GDM1 (cell line): ENCODE measurements around the gene CERK.
"Not testable (repeated sequence)": the region's sequence is repeated elsewhere in the genome, so short reads cannot be mapped to it uniquely, and the experiment has no call there.

Experiments
- DNase-seq: peaks from one replicate; lab custom pipeline; 2025; lab: John Stamatoyannopoulos, UW

The CERK gene

DNA sequence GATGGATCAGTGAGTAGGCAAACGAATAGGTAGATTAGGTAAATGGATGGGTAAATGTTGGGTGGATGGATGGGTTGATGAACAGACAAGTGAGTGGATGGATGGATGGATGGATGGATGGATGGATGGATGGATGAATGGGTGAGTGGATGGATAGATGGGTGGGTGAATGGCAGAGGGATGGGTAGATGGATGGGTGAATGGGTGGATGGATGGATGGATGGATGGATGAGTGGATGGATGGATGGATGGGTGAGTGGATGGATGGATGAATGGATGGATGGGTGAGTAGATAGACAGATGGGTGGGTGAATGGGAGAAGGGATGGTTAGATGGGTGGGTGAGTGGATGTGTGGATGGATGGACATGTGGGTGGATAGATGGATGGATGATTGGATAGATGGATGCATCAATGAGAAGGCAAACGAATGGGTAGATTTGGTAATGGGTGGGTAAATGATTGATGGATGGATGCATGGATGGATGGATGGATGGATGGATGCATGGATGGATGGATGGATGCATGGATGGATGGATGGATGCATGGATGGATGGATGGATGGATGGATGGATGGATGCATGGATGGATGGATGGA is 89.7 kb downstream of the CERK start:
- not testable (repeated sequence) for DNase-seq

GRCh38 chr22:46646531-46647215 is 91.4 kb downstream of the CERK start:
- no peak for DNase-seq

DNA sequence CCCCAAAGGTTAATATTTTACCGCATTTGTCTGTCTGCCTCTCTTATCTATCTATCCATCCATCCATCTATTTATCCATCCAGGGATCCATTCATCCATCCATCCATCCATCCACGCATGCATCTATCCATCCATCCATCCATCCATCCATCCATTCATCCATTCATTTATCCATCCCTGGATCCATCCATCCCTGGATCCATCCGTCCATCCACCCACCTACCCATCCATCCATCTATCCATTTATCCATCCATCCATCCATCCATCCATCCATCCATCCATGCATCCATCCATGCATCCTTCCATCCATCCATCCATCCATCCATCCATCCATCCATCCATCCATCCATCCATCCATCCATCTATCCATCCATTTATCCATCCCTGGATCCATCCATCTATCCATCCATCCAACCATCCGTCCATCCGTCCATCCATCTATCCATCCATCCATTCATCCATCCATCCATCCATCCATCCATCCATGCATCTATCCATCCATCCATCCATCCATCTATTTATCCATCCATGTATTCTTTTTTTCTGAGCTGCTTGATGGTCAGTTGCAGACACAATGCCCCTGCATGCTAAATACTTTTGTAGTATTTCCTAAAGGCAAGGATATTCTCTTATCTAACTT is 95.1 kb downstream of the CERK start:
- DNase-seq: not testable (repeated sequence)

- DNase-seq: no peak
Observed at GRCh38 chr22:46641811-46642266, 96.2 kb downstream of the CERK start.

- DNase-seq: no peak
Observed at GRCh38 chr22:46640293-46641055, 97.6 kb downstream of the CERK start.

GRCh38 chr22:46639843-46640242 is 98.2 kb downstream of the CERK start:
- DNase-seq: no peak

GRCh38 chr22:46638601-46639431 is 99.2 kb downstream of the CERK start:
- DNase-seq: no peak

- DNase-seq: no peak
Observed at GRCh38 chr22:46637711-46638600, 100.1 kb downstream of the CERK start.

GRCh38 chr22:46636221-46637002 is 101.6 kb downstream of the CERK start:
- no peak for DNase-seq

- DNase-seq: no peak
Observed at GRCh38 chr22:46635756-46636155, 102.3 kb downstream of the CERK start.

DNA sequence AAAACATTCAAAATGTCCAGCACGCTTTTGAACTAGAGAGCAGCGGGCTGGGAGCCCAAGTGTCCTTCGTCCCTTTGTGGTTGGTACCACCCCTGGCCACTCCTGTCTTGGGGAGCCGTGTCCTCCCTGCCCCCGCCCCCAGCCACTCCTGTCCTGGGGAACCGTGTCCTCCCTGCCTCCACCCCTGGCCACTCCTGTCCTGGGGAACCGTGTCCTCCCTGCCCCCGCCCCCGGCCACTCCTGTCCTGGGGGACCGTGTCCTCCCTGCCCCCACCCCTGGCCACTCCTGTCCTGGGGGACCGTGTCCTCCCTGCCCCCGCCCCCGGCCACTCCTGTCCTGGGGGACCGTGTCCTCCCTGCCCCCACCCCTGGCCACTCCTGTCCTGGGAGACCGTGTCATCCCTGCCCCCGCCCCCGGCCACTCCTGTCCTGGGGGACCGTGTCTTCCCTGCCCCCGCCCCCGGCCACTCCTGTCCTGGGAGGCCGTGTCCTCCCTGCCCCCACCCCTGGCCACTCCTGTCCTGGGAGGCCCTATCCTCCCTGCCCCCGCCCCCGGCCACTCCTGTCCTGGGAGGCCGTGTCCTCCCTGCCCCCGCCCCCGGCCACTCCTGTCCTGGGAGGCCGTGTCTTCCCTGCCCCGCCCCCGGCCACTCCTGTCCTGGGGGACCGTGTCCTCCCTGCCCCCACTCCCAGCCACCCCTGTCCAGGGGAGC is 102.9 kb downstream of the CERK start:
- not testable (repeated sequence) for DNase-seq
